Neural cell (in vitro differentiated cells): Measurements from ENCODE around the gene TMC3. TPM values are rescaled to one million over a fixed set of nuclear protein-coding genes. Genes with fewer than 3 reads are reported as not detected.

ENCODE experiments used
- H2AFZ ChIP-seq: fragments of 200-600, 300-800 bp; sonication (generic), shearing (Covaris generic); 2 replicates; pipeline ENCODE4 v1.6.0; 2014; ENCODE audit warnings: low read depth, mild to moderate bottlenecking, antibody characterized with exemption, low read length, moderate library complexity
- H3F3A ChIP-seq: fragments of 200-600 bp; shearing (Covaris generic); 2 replicates; pipeline ENCODE4 v1.6.1; 2016; ENCODE audit warnings: mild to moderate bottlenecking, moderate library complexity, mixed read lengths, antibody characterized with exemption, low read length; ENCODE audit not compliant: insufficient read depth, poor library complexity, severe bottlenecking
- H3K27ac ChIP-seq: fragments of 200-600, 300-800 bp; sonication (generic), shearing (Covaris generic); 2 replicates; pipeline ENCODE4 v1.5.1; 2014; ENCODE audit warnings: mild to moderate bottlenecking, low read length, moderate library complexity
- H3K27me3 ChIP-seq: fragments of 300-800, 200-600 bp; sonication (generic), shearing (Covaris generic); 2 replicates; pipeline ENCODE4 v1.6.0; 2014; ENCODE audit warnings: mild to moderate bottlenecking, low read depth, low read length, moderate library complexity; ENCODE audit not compliant: insufficient read depth
- H3K36me3 ChIP-seq: fragments of 300-800, 200-600 bp; sonication (generic), shearing (Covaris generic); 2 replicates; pipeline ENCODE4 v1.5.1; 2014; ENCODE audit warnings: mild to moderate bottlenecking, antibody characterized with exemption, low read length, moderate library complexity; ENCODE audit not compliant: insufficient read depth
- H3K4me2 ChIP-seq: fragments of 300-800, 200-600 bp; sonication (generic), shearing (Covaris generic); 2 replicates; pipeline ENCODE4 v1.6.0; 2014; ENCODE audit warnings: mild to moderate bottlenecking, low read length
- H3K4me3 ChIP-seq: fragments of 300-800, 200-600 bp; sonication (generic), shearing (Covaris generic); 2 replicates; pipeline ENCODE4 v1.5.1; 2014; ENCODE audit warnings: mild to moderate bottlenecking, low read length, moderate library complexity
- H3K79me2 ChIP-seq: fragments of 200-600 bp; shearing (Covaris generic); replicated peaks from 2 replicates; pipeline ENCODE4 v1.6.0; 2014; ENCODE audit warnings: mild to moderate bottlenecking, low read length, moderate library complexity; ENCODE audit not compliant: insufficient read depth
- H3K9ac ChIP-seq: fragments of 300-800, 200-600 bp; sonication (generic), shearing (Covaris generic); 2 replicates; pipeline ENCODE4 v1.6.1; 2016; ENCODE audit warnings: mild to moderate bottlenecking, low read length, mixed read lengths
- H3K9me2 ChIP-seq: fragments of 200-600 bp; shearing (Covaris generic); 2 replicates; pipeline ENCODE4 v1.6.1; 2016; ENCODE audit warnings: mild to moderate bottlenecking, low read length, mixed read lengths; ENCODE audit not compliant: insufficient read depth
- H3K9me3 ChIP-seq: fragments of 200-600, 300-800 bp; sonication (generic), shearing (Covaris generic); 2 replicates; pipeline ENCODE4 v1.6.1; 2016; ENCODE audit warnings: mild to moderate bottlenecking, mixed run types, low read length, moderate library complexity, mixed read lengths
- H4K20me1 ChIP-seq: fragments of 200-600 bp; shearing (Covaris generic); 2 replicates; pipeline ENCODE4 v1.6.1; 2016; ENCODE audit warnings: mild to moderate bottlenecking, mixed run types; ENCODE audit not compliant: insufficient read depth
- EP300 ChIP-seq: fragments of 450-650 bp; conservative IDR thresholded peaks from 2 replicates; pipeline ENCODE4 v1.6.1; 2014; ENCODE audit warnings: antibody characterized with exemption, mild to moderate bottlenecking, moderate library complexity; ENCODE audit not compliant: poor library complexity, severe bottlenecking
- EZH2 ChIP-seq: fragments of 200-600, 300-800 bp; shearing (Covaris generic), sonication (generic); IDR thresholded peaks from 2 replicates; pipeline ENCODE4 v1.6.1; 2014; ENCODE audit warnings: antibody characterized with exemption, low read length, borderline replicate concordance, mild to moderate bottlenecking; ENCODE audit not compliant: insufficient read depth, poor library complexity, severe bottlenecking
- MXI1 ChIP-seq: fragments of 450-650 bp; conservative IDR thresholded peaks from 2 replicates; pipeline ENCODE4 v1.6.1; 2014; ENCODE audit warnings: antibody characterized with exemption, mild to moderate bottlenecking; ENCODE audit not compliant: poor library complexity, severe bottlenecking
- POLR2AphosphoS5 ChIP-seq: IDR thresholded peaks from 2 replicates; pipeline ENCODE4 v1.6.1; 2012
- RAD21 ChIP-seq: fragments of 450-650 bp; conservative IDR thresholded peaks from 2 replicates; pipeline ENCODE4 v1.6.1; 2014; ENCODE audit warnings: antibody characterized with exemption, mild to moderate bottlenecking, moderate library complexity
- SMC3 ChIP-seq: fragments of 450-650 bp; conservative IDR thresholded peaks from 2 replicates; pipeline ENCODE4 v1.6.1; 2014; ENCODE audit warnings: antibody characterized with exemption, mild to moderate bottlenecking, moderate library complexity; ENCODE audit not compliant: poor library complexity
- TAF1 ChIP-seq: IDR thresholded peaks from 2 replicates; pipeline ENCODE4 v1.6.1; 2012; ENCODE audit warnings: low read depth
- polyA plus RNA-seq: library from polyadenylated mRNA; depleted of rRNA; stranded (reverse); fragments of >200 nt; gene quantifications from 2 replicates; pipeline ENCODE4 v1.2.3, GENCODE V29; 2014
- TF ChIP-seq, protein P1 (sequence below): fragments of 450-650 bp; IDR thresholded peaks from 2 replicates; pipeline ENCODE4 v1.5.1; 2014; ENCODE audit warnings: antibody characterized with exemption, mild to moderate bottlenecking, moderate library complexity; ENCODE audit not compliant: poor library complexity, severe bottlenecking
- TF ChIP-seq, protein P2 (sequence below): IDR thresholded peaks from 2 replicates; pipeline ENCODE4 v1.6.1; 2012; ENCODE audit warnings: borderline replicate concordance

TMC3 gene
- polyA plus RNA-seq, 1 donor from 2014 or later, result not detected

DNA sequence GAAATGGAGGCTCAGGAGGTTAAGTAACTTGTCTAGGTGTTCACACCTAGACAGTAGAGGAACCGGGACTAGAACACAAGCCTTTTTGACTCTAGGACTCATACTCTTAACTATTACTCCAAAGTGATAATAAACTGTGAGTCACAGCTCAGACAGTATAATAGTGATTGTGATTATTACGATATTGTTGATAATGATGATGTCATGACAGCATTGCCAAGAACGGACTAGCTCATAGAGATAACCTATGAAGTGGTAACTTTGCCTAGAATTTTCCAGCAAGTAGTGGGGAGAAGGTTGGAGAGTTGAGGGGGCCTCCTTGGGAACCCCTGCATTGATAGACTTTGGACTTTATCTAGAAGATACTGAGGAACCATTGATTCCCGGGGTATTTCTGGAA lies 84.1 kb downstream of the TMC3 start:
- H3K36me3 ChIP-seq, result no peaks in the 10 kb centered on the region
- no peaks in the 10 kb centered on the region for H4K20me1 ChIP-seq
- no peak overlapping the region for H3K4me2 ChIP-seq
- no peaks in the 10 kb centered on the region for H3K9me3 ChIP-seq
- no peaks in the 10 kb centered on the region for H3F3A ChIP-seq
- H3K27me3 ChIP-seq, result no peaks in the 10 kb centered on the region
- no peaks in the 10 kb centered on the region for H3K79me2 ChIP-seq
- H3K9me2 ChIP-seq, result no peaks in the 10 kb centered on the region
- no peak for TF ChIP-seq TAF1
- no peak for TF ChIP-seq SMC3
- TF ChIP-seq, protein P1, sequence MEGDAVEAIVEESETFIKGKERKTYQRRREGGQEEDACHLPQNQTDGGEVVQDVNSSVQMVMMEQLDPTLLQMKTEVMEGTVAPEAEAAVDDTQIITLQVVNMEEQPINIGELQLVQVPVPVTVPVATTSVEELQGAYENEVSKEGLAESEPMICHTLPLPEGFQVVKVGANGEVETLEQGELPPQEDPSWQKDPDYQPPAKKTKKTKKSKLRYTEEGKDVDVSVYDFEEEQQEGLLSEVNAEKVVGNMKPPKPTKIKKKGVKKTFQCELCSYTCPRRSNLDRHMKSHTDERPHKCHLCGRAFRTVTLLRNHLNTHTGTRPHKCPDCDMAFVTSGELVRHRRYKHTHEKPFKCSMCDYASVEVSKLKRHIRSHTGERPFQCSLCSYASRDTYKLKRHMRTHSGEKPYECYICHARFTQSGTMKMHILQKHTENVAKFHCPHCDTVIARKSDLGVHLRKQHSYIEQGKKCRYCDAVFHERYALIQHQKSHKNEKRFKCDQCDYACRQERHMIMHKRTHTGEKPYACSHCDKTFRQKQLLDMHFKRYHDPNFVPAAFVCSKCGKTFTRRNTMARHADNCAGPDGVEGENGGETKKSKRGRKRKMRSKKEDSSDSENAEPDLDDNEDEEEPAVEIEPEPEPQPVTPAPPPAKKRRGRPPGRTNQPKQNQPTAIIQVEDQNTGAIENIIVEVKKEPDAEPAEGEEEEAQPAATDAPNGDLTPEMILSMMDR, result no peak
- no peak for TF ChIP-seq EP300
- no peak for TF ChIP-seq RAD21
- TF ChIP-seq, protein P2, sequence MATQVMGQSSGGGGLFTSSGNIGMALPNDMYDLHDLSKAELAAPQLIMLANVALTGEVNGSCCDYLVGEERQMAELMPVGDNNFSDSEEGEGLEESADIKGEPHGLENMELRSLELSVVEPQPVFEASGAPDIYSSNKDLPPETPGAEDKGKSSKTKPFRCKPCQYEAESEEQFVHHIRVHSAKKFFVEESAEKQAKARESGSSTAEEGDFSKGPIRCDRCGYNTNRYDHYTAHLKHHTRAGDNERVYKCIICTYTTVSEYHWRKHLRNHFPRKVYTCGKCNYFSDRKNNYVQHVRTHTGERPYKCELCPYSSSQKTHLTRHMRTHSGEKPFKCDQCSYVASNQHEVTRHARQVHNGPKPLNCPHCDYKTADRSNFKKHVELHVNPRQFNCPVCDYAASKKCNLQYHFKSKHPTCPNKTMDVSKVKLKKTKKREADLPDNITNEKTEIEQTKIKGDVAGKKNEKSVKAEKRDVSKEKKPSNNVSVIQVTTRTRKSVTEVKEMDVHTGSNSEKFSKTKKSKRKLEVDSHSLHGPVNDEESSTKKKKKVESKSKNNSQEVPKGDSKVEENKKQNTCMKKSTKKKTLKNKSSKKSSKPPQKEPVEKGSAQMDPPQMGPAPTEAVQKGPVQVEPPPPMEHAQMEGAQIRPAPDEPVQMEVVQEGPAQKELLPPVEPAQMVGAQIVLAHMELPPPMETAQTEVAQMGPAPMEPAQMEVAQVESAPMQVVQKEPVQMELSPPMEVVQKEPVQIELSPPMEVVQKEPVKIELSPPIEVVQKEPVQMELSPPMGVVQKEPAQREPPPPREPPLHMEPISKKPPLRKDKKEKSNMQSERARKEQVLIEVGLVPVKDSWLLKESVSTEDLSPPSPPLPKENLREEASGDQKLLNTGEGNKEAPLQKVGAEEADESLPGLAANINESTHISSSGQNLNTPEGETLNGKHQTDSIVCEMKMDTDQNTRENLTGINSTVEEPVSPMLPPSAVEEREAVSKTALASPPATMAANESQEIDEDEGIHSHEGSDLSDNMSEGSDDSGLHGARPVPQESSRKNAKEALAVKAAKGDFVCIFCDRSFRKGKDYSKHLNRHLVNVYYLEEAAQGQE, result no peak
- TF ChIP-seq EZH2, result no peak
- no peak overlapping the region for H3K27ac ChIP-seq
- no peak overlapping the region for H2AFZ ChIP-seq
- no peak overlapping the region for H3K4me3 ChIP-seq
- H3K9ac ChIP-seq, result no peak overlapping the region

DNA sequence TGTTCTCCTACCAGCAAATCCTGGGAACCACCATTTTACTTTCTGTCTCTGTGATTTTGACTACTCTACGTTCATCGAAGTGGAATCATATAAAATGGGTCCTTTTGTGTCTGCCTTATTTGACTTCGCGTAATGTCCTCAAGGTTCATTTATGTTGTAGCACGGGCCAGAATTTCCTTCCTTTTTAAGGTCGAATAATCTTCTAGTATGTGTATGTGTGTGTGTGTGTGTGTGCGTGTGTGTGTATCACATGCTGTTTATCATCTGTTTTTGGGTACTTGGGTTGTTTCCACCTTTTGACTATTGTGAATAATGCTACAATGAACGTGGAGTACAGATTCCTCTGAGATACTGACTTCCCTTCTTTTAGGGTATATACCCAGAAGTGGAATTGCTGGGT lies 85.4 kb downstream of the TMC3 start:
- Histone ChIP-seq H3K79me2 (no peaks in the 10 kb centered on the region), H2AFZ (no peak overlapping the region)
- TF ChIP-seq EP300 (no peak), EZH2 (no peak), MXI1 (no peak), RAD21 (no peak), POLR2AphosphoS5 (no peak), TAF1 (no peak), SMC3 (no peak)
- TF ChIP-seq, protein P1, result no peak
- TF ChIP-seq, protein P2, result no peak

More for the DNA sequence above, 85.4 kb downstream of the TMC3 start:
- H3K4me2 ChIP-seq, result no peak overlapping the region
- H3K9me3 ChIP-seq, result no peaks in the 10 kb centered on the region
- H3K36me3 ChIP-seq, result no peaks in the 10 kb centered on the region
- H3K4me3 ChIP-seq, result no peak overlapping the region
- H3F3A ChIP-seq, result no peaks in the 10 kb centered on the region
- H3K9ac ChIP-seq, result no peak overlapping the region
- no peaks in the 10 kb centered on the region for H3K9me2 ChIP-seq
- no peaks in the 10 kb centered on the region for H4K20me1 ChIP-seq
- no peak overlapping the region for H3K27ac ChIP-seq
- H3K27me3 ChIP-seq, result no peaks in the 10 kb centered on the region
